H9 (cell line): ENCODE results near the gene MED17. TPM values are rescaled to one million over a fixed set of nuclear protein-coding genes. Genes with fewer than 3 reads are reported as not detected.

Source experiments
- DNase-seq: peaks from one replicate; pipeline ENCODE4 v3.0.0-alpha.2; 2017
- H2AFZ ChIP-seq: one replicate; pipeline ENCODE4 v1.6.1; 2013; ENCODE audit warnings: mild to moderate bottlenecking, low read length, control low read depth, moderate library complexity
- H2AK5ac ChIP-seq: 2 replicates; pipeline ENCODE4 v1.6.1; 2013; ENCODE audit warnings: low read length, control low read depth, mixed read lengths; ENCODE audit not compliant: insufficient read length
- H2BK120ac ChIP-seq: one replicate; pipeline ENCODE4 v1.6.1; 2013; ENCODE audit warnings: low read depth, mild to moderate bottlenecking, low read length, control low read depth, inconsistent platforms; ENCODE audit not compliant: poor library complexity, severe bottlenecking
- H2BK12ac ChIP-seq: 2 replicates; pipeline ENCODE4 v1.6.1; 2013; ENCODE audit warnings: low read length, control low read depth, mixed read lengths, low read depth; ENCODE audit not compliant: insufficient read length
- H2BK15ac ChIP-seq: 2 replicates; pipeline ENCODE4 v1.6.1; 2013; ENCODE audit warnings: low read depth, low read length, control low read depth
- H2BK20ac ChIP-seq: one replicate; pipeline ENCODE4 v1.6.1; 2013; ENCODE audit warnings: low read depth, mild to moderate bottlenecking, low read length, control low read depth, inconsistent platforms; ENCODE audit not compliant: poor library complexity, severe bottlenecking
- H2BK5ac ChIP-seq: 2 replicates; pipeline ENCODE4 v1.6.1; 2013; ENCODE audit warnings: low read length, control low read depth, mixed read lengths; ENCODE audit not compliant: insufficient read length
- H3K14ac ChIP-seq: 2 replicates; pipeline ENCODE4 v1.6.1; 2013; ENCODE audit warnings: low read length, control low read depth; ENCODE audit not compliant: insufficient read depth
- H3K18ac ChIP-seq: 2 replicates; pipeline ENCODE4 v1.6.1; 2013; ENCODE audit warnings: low read depth, mild to moderate bottlenecking, mixed read lengths, low read length, control low read depth; ENCODE audit not compliant: insufficient read length
- H3K23ac ChIP-seq: 2 replicates; pipeline ENCODE4 v1.6.1; 2013; ENCODE audit warnings: low read length, control low read depth, mixed read lengths, low read depth; ENCODE audit not compliant: insufficient read length
- H3K23me2 ChIP-seq: 2 replicates; pipeline ENCODE4 v1.6.1; 2013; ENCODE audit warnings: low read depth, mild to moderate bottlenecking, mixed read lengths, low read length, control low read depth; ENCODE audit not compliant: insufficient read length, poor library complexity, severe bottlenecking
- H3K27ac ChIP-seq: 2 replicates; pipeline ENCODE4 v1.5.1; 2013; ENCODE audit warnings: low read length, control low read depth, mixed read lengths, low read depth; ENCODE audit not compliant: insufficient read length
- H3K27me3 ChIP-seq: 2 replicates; pipeline ENCODE4 v1.6.1; 2013; ENCODE audit warnings: low read length, control low read depth, inconsistent platforms; ENCODE audit not compliant: insufficient read depth
- H3K4ac ChIP-seq: 2 replicates; pipeline ENCODE4 v1.6.1; 2013; ENCODE audit warnings: low read depth, mild to moderate bottlenecking, control low read depth, inconsistent platforms, low read length, moderate library complexity
- H3K4me1 ChIP-seq: 2 replicates; pipeline ENCODE4 v1.6.1; 2013; ENCODE audit warnings: low read length, control low read depth, inconsistent platforms; ENCODE audit not compliant: insufficient read depth
- H3K4me2 ChIP-seq: 2 replicates; pipeline ENCODE4 v1.6.1; 2013; ENCODE audit warnings: low read length, control low read depth, mixed read lengths; ENCODE audit not compliant: insufficient read length, insufficient read depth
- H3K56ac ChIP-seq: 2 replicates; pipeline ENCODE4 v1.6.1; 2013; ENCODE audit warnings: low read depth, mild to moderate bottlenecking, mixed read lengths, low read length, control low read depth; ENCODE audit not compliant: insufficient read length
- H3K79me1 ChIP-seq: 2 replicates; pipeline ENCODE4 v1.6.1; 2013; ENCODE audit warnings: low read depth, mild to moderate bottlenecking, moderate library complexity, low read length, control low read depth, inconsistent platforms; ENCODE audit not compliant: insufficient read depth, poor library complexity, severe bottlenecking
- H3K79me2 ChIP-seq: 2 replicates; pipeline ENCODE4 v1.6.1; 2013; ENCODE audit warnings: low read length, control low read depth, inconsistent platforms; ENCODE audit not compliant: insufficient read depth
- H3K9ac ChIP-seq: 2 replicates; pipeline ENCODE4 v1.6.1; 2013; ENCODE audit warnings: low read length, control low read depth, mixed read lengths; ENCODE audit not compliant: insufficient read length; ENCODE audit errors: extremely low read depth
- H3K9me3 ChIP-seq: one replicate; pipeline ENCODE4 v1.6.1; 2013; ENCODE audit warnings: low read depth, low read length, inconsistent platforms; ENCODE audit not compliant: control insufficient read depth
- H3T11ph ChIP-seq: one replicate; pipeline ENCODE4 v1.6.1; 2013; ENCODE audit warnings: mild to moderate bottlenecking, low read length, control low read depth, inconsistent platforms
- H4K20me1 ChIP-seq: one replicate; pipeline ENCODE4 v1.6.1; 2013; ENCODE audit not compliant: control insufficient read depth, insufficient read length, insufficient read depth
- H4K5ac ChIP-seq: 2 replicates; pipeline ENCODE4 v1.6.1; 2013; ENCODE audit warnings: low read depth, mild to moderate bottlenecking, mixed read lengths, low read length, control low read depth; ENCODE audit not compliant: insufficient read length
- H4K8ac ChIP-seq: replicated peaks from 2 replicates; pipeline ENCODE4 v1.6.1; 2013; ENCODE audit warnings: low read length, control low read depth, mixed read lengths, low read depth; ENCODE audit not compliant: insufficient read length
- H4K91ac ChIP-seq: 2 replicates; pipeline ENCODE4 v1.6.1; 2013; ENCODE audit warnings: low read depth, mild to moderate bottlenecking, moderate library complexity, mixed read lengths, low read length, control low read depth; ENCODE audit not compliant: insufficient read length
- H3K27ac Mint-ChIP-seq, 3 experiments: 2 replicates in 2 of 3; 3 replicates in 1 of 3; pipeline ENCODE4 v1.8.0; 2020 to 2021; ENCODE audit warnings: mixed read lengths in 3 of 3, mild to moderate bottlenecking in 1 of 3, moderate library complexity in 1 of 3
- H3K27me3 Mint-ChIP-seq: 2 replicates; pipeline ENCODE4 v1.8.0; 2021; ENCODE audit warnings: low read depth, mild to moderate bottlenecking, moderate library complexity, mixed read lengths
- H3K36me3 Mint-ChIP-seq, 3 experiments: 2 replicates in 2 of 3; 3 replicates in 1 of 3; pipeline ENCODE4 v1.8.0; 2020 to 2021; ENCODE audit warnings: low read depth in 3 of 3, mixed read lengths in 3 of 3; ENCODE audit not compliant: insufficient read depth in 1 of 3
- H3K4me1 Mint-ChIP-seq, 2 experiments: 2 replicates each; pipeline ENCODE4 v1.8.0; 2020; ENCODE audit warnings: mixed read lengths in 2 of 2
- H3K4me3 Mint-ChIP-seq, 2 experiments: 2 replicates in 1 of 2; 3 replicates in 1 of 2; pipeline ENCODE4 v1.8.0; 2020 to 2021; ENCODE audit warnings: mild to moderate bottlenecking in 2 of 2, mixed read lengths in 2 of 2, moderate library complexity in 1 of 2
- H3K9me3 Mint-ChIP-seq, 2 experiments: 2 replicates in 1 of 2; 3 replicates in 1 of 2; pipeline ENCODE4 v1.8.0; 2020; ENCODE audit warnings: mild to moderate bottlenecking in 2 of 2, mixed read lengths in 2 of 2, moderate library complexity in 1 of 2
- CTCF ChIP-seq: fragments of 200-600 bp; sonication (generic); conservative IDR thresholded peaks from 3 replicates; pipeline ENCODE4 v1.8.0; 2021; ENCODE audit warnings: antibody characterized with exemption, mild to moderate bottlenecking
- WGBS: extraction: QIAGEN DNeasy Blood & Tissue Kit; methylation state at CpG from one replicate; pipeline ENCODE4 v1.1.7; 2013; ENCODE audit warnings: missing lambda C conversion rate, low lambda C conversion rate, mixed read lengths; ENCODE audit not compliant: insufficient read length; ENCODE audit errors: extremely low coverage; 5-methylcytosine and 5-hydroxymethylcytosine counted together
- total RNA-seq: library from RNA; stranded (reverse); gene quantifications from 2 replicates; pipeline ENCODE4 v1.2.1, GENCODE V29; 2021

Gene MED17
- total RNA-seq, 1 experiment from 2014 or later = 43.3 TPM

GRCh38 chr11:93844568-93844967, 60.5 kb downstream of the MED17 start:
- WGBS = no CpG with 5 or more reads among the region's 7 CpGs
- Mint-ChIP-seq H3K4me3 (no peak overlapping the region), H3K4me1 (peaks cover 0 to 7% of the 10 kb centered on the region in 2 experiments; a peak in 2 of 4 replicates), H3K27me3 (no peaks in the 10 kb centered on the region; the same call in 1 of the 2 replicates), H3K27ac (no peak overlapping the region), H3K36me3 (no peaks in the 10 kb centered on the region), H3K9me3 (no peaks in the 10 kb centered on the region)
- Histone ChIP-seq H4K91ac (no peak overlapping the region), H3K14ac (no peak overlapping the region), H3K9ac (no peak overlapping the region), H4K5ac (no peak overlapping the region), H3K18ac (no peak overlapping the region), H2BK5ac (no peak overlapping the region), H4K8ac (no peak overlapping the region), H3K79me1 (no peaks in the 10 kb centered on the region), H3K9me3 (no peaks in the 10 kb centered on the region), H3K4me2 (no peak overlapping the region), H3T11ph (no peak overlapping the region), H3K79me2 (no peaks in the 10 kb centered on the region), H2BK15ac (no peak overlapping the region), H3K23me2 (peaks cover under 1% of the 10 kb centered on the region), H3K4me1 (no peaks in the 10 kb centered on the region), H2BK12ac (no peak overlapping the region), H3K27me3 (no peaks in the 10 kb centered on the region), H3K56ac (no peak overlapping the region), H2AFZ (no peak overlapping the region), H2BK120ac (no peak overlapping the region), H4K20me1 (no peaks in the 10 kb centered on the region), H3K23ac (no peak overlapping the region), H3K27ac (no peak overlapping the region), H2AK5ac (no peak overlapping the region), H3K4ac (no peak overlapping the region), H2BK20ac (no peak overlapping the region)
- TF ChIP-seq CTCF = no peak
- DNase-seq = peak; percentile 49
